ENCODE data around the gene ASTN2.

The ASTN2 gene

GRCh38 chr9:116389541-116390302, 1025.1 kb downstream of the ASTN2 start:
- ATAC-seq (replicated peaks) (no peak), DNase-seq (no peak)
- Mint-ChIP-seq H3K4me3 (no peak overlapping the region), H3K4me1 (ENCODE audit: low read depth in 2 of 2) (no peaks in the 10 kb centered on the region), H3K9me3 (no peaks in the 10 kb centered on the region), H3K36me3 (ENCODE audit: insufficient read depth) (no peaks in the 10 kb centered on the region), H3K27me3 (no peaks in the 10 kb centered on the region), H3K27ac (no peak overlapping the region)

DNA sequence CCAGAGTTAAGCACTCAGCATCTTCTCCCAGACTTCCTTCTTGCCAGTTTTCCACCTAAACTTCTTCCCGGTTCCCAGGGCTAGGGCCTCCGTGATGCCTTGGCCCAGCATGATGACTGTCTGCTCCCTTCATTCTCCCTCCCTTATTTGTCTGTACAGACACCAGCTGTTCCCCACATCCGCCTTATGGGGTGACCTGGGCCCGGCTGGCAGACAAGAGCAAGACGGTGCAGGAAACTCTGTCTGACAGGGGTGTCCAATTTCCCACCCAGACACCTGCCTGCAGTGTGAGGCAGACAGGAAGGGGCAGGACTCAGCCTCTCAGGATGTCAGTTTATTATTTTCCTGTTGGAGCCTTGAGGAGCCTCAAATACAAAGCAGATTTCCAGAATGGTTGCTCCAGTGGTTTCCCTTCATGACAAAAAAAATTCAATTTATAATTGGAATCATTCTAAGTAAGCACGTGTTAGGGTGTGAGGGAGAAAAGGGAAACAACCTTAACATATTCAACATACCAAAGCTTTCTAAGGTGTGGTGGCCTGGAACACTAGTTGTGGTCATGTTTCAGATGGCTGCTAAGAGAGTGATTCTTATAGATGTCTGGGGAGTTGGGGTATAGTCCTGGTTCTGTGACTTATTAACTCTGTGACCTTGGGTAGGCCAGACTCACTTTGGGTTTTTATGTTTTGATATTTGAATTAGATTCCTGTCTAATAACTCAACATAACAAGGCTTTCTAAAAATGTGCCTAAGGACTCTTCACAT, 1026.7 kb downstream of the ASTN2 start:
- no peak for DNase-seq
- no peak for ATAC-seq (replicated peaks)
- Mint-ChIP-seq H3K36me3 (ENCODE audit: insufficient read depth) (no peaks in the 10 kb centered on the region), H3K4me3 (no peak overlapping the region), H3K4me1 (ENCODE audit: low read depth in 2 of 2) (no peaks in the 10 kb centered on the region), H3K27ac (no peak overlapping the region), H3K27me3 (no peaks in the 10 kb centered on the region), H3K9me3 (no peaks in the 10 kb centered on the region)

DNA sequence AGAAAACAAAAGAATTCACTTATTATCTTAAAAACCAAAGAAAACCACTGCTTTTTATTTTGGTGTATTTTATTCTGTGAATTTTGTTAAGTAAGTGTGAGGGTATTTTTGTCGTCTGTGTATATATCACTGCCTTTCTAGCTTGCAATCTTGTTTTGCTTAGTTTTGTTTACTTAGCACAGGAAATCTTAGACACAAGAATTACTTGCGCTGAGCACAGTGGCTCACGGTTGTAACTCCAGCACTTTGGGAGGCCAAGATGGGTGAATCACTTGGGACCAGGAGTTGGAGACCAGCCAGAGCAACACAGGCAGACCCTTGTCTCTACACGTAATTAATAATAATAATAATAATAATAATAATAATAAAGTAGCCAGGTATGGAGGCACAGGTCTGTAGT, 1030.9 kb downstream of the ASTN2 start:
- Mint-ChIP-seq H3K27ac (no peak overlapping the region), H3K4me3 (no peak overlapping the region), H3K4me1 (ENCODE audit: low read depth in 2 of 2) (no peaks in the 10 kb centered on the region), H3K27me3 (no peaks in the 10 kb centered on the region), H3K36me3 (ENCODE audit: insufficient read depth) (no peaks in the 10 kb centered on the region), H3K9me3 (no peaks in the 10 kb centered on the region)
- DNase-seq (no peak), ATAC-seq (replicated peaks) (no peak)

DNA sequence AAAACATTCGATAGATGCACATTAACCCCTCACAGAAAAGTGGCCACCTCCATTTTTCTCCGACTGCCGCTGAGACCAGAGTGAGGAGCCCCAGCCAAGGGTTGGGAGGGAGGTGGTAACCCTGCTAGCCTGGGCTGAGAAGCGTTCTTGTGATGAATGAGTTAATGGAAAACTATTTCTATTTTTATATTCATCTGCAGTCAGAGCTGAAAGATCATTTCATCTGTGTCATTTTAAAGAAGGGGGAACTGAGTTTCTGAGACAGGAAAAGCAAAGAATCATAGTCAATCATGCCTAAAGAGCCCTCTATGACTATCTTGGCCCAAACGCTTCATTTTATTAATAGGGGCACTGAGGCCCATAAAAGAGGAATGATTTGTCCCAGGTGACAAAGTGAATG, 1031.7 kb downstream of the ASTN2 start:
- Mint-ChIP-seq H3K27ac (no peak overlapping the region), H3K4me3 (no peak overlapping the region), H3K27me3 (no peaks in the 10 kb centered on the region), H3K4me1 (ENCODE audit: low read depth in 2 of 2) (no peaks in the 10 kb centered on the region), H3K9me3 (no peaks in the 10 kb centered on the region), H3K36me3 (ENCODE audit: insufficient read depth) (no peaks in the 10 kb centered on the region)
- ATAC-seq (replicated peaks) (no peak), DNase-seq (no peak)

DNA sequence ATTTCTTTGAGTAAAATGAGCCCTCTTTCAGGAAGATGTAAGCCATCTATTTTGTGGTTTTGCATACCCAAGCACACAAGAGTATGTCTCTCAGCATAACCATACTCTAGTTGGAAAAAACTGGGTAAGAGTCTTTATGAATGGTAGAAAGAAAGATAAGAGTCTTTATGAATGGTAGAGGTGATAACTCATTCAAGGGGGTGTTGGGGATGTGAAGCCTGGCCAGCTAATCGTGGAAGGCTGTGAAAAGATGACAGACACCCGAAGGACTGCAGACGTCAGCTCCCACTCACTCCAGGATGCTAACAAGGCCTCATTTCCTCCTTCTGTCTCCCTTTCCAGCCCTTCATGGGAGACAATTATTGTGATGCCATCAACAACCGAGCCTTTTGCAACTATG, 1032.8 kb downstream of the ASTN2 start:
- H3K4me1 Mint-ChIP-seq (ENCODE audit: low read depth in 2 of 2) = no peaks in the 10 kb centered on the region
- no peak overlapping the region for H3K4me3 Mint-ChIP-seq
- DNase-seq = no peak
- H3K9me3 Mint-ChIP-seq = no peaks in the 10 kb centered on the region
- ATAC-seq (replicated peaks) = no peak
- no peaks in the 10 kb centered on the region for H3K36me3 Mint-ChIP-seq (ENCODE audit: insufficient read depth)
- no peak overlapping the region for H3K27ac Mint-ChIP-seq
- H3K27me3 Mint-ChIP-seq = no peaks in the 10 kb centered on the region

- Mint-ChIP-seq H3K27me3 (no peaks in the 10 kb centered on the region), H3K9me3 (no peaks in the 10 kb centered on the region), H3K36me3 (ENCODE audit: insufficient read depth) (no peaks in the 10 kb centered on the region), H3K4me3 (no peak overlapping the region), H3K4me1 (ENCODE audit: low read depth in 2 of 2) (no peaks in the 10 kb centered on the region), H3K27ac (no peak overlapping the region)
- DNase-seq (no peak), ATAC-seq (replicated peaks) (no peak)
Measured at GRCh38 chr9:116381350-116381749, 1033.5 kb downstream of the ASTN2 start.

DNA sequence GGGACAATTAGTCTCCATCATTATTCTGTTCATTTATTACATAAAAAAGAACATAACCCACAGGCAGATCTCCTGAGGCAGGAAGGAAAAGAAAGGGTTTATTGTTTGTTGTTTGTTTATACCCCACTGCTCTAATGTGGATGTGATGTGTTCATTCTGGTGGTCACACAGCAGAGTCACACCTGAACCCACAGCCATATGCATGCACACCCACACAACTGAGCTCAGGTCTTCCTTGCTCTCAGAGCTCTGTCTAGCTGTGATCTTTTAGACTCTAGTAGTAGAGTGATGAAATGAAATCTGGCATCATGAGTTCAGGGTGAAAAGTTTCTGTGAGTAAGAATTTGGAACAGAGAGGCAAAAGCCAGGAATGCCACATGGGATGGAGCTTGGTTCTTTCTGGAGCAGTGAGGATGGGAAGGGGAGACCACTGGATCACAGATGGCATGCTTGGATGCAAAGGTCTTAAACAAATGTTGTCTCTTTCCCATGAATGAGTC, 1034.3 kb downstream of the ASTN2 start:
- Mint-ChIP-seq H3K9me3 (no peaks in the 10 kb centered on the region), H3K4me3 (no peak overlapping the region), H3K36me3 (ENCODE audit: insufficient read depth) (no peaks in the 10 kb centered on the region), H3K4me1 (ENCODE audit: low read depth in 2 of 2) (no peaks in the 10 kb centered on the region), H3K27ac (no peak overlapping the region), H3K27me3 (no peaks in the 10 kb centered on the region)
- ATAC-seq (replicated peaks) (no peak), DNase-seq (no peak)

- no peak overlapping the region for H3K4me3 Mint-ChIP-seq
- DNase-seq (no peak), ATAC-seq (replicated peaks) (no peak)
- no peaks in the 10 kb centered on the region for H3K4me1 Mint-ChIP-seq (ENCODE audit: low read depth in 2 of 2)
- no peak overlapping the region for H3K27ac Mint-ChIP-seq
- no peaks in the 10 kb centered on the region for H3K27me3 Mint-ChIP-seq
- no peaks in the 10 kb centered on the region for H3K9me3 Mint-ChIP-seq
- no peaks in the 10 kb centered on the region for H3K36me3 Mint-ChIP-seq (ENCODE audit: insufficient read depth)
Measured at GRCh38 chr9:116379821-116380220, 1035.0 kb downstream of the ASTN2 start.

DNA sequence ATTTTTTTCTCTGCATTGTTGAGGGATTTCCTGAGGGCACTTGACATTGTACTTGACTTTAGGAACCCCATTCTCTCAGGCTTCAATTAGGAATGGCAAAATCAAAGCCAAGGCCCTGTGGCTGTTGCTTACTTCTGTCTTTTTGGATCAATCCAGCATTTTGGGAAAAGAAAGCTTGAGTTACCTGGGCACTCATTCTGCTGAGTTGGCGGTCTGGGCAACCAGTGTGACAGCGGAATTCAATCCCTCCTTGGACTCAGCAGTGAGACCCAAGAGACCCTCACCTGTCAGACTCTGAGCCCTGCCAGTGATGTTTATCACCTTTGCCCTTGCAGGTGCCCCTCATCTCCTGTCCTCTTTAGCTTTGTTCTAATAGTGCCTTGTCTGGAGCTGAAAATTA, 1036.0 kb downstream of the ASTN2 start:
- Mint-ChIP-seq H3K4me3 (no peak overlapping the region), H3K9me3 (no peaks in the 10 kb centered on the region), H3K27me3 (no peaks in the 10 kb centered on the region), H3K27ac (no peak overlapping the region), H3K36me3 (ENCODE audit: insufficient read depth) (no peaks in the 10 kb centered on the region), H3K4me1 (ENCODE audit: low read depth in 2 of 2) (no peaks in the 10 kb centered on the region)
- ATAC-seq (replicated peaks) (no peak), DNase-seq (no peak)

DNA sequence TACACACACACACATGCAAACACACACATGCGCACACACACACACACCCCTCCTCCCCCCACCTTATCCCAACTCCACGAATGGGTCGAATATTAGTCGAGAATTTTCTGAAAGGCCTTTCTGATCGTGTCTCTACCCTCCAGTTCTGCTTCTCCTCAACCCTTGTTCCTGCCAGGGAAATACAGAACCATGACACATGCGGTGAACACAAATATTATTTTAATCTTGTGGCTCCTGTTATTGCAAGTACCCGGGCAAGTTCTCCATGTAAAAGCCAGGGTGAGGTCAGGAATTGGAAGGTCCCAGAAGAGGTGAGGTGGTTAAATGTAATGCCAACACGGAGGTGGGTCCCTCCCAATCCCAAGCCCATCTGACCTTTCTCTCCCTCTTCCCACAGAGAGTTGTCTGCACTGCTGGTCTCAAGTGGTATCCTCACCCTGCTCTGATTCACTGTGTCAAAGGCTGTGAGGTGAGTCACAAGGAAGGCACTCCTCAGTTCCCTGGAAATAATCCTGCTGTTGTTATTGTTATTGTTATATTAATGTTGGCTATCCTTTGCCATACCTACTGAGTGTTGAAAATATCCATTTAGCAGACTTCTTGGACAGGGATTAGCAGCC, 1037.6 kb downstream of the ASTN2 start:
- Mint-ChIP-seq H3K9me3 (no peaks in the 10 kb centered on the region), H3K36me3 (ENCODE audit: insufficient read depth) (no peaks in the 10 kb centered on the region), H3K27me3 (no peaks in the 10 kb centered on the region), H3K4me3 (no peak overlapping the region), H3K4me1 (ENCODE audit: low read depth in 2 of 2) (no peaks in the 10 kb centered on the region), H3K27ac (no peak overlapping the region)
- ATAC-seq (replicated peaks) = no peak
- no peak for DNase-seq
